ENCODE data around the gene TP53BP2. TPM values are rescaled to one million over a fixed set of nuclear protein-coding genes. Genes with fewer than 3 reads are reported as not detected.

Gene TP53BP2
- polyA plus RNA-seq, 1 experiment = 18.6 TPM

DNA sequence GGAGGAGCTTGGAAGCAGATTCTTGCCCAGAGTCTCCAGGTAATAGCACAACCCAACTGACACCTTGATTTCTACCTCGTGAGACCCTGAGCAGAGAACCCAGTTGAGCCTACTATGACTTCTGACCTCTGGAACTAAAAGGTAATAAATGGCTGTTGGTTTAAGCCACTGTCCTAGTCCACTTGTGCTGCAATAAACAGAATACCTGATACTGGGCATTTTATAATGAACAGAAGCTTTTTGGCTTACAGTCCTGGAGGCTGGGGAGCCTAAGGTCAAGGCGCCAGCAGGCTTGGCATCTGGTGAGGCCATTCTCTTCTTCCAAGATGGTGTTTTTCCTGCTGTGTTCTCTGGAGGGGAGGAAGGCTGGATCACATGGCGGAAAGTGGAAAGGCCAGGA, 39.9 kb upstream of the TP53BP2 start:
- no peak for DNase-seq (ENCODE audit: low read depth)
- Histone ChIP-seq H3K36me3 (ENCODE audit: control insufficient read depth, insufficient read depth, low read length) (no peaks in the 10 kb centered on the region), H3K4me3 (ENCODE audit: low read depth, low read length) (no peak overlapping the region), H3K27me3 (ENCODE audit: control insufficient read depth, insufficient read depth, low read length) (no peaks in the 10 kb centered on the region)
- ChIA-PET POLR2A (no interaction called here), CTCF (no interaction called here)
- TF ChIP-seq, protein P1, sequence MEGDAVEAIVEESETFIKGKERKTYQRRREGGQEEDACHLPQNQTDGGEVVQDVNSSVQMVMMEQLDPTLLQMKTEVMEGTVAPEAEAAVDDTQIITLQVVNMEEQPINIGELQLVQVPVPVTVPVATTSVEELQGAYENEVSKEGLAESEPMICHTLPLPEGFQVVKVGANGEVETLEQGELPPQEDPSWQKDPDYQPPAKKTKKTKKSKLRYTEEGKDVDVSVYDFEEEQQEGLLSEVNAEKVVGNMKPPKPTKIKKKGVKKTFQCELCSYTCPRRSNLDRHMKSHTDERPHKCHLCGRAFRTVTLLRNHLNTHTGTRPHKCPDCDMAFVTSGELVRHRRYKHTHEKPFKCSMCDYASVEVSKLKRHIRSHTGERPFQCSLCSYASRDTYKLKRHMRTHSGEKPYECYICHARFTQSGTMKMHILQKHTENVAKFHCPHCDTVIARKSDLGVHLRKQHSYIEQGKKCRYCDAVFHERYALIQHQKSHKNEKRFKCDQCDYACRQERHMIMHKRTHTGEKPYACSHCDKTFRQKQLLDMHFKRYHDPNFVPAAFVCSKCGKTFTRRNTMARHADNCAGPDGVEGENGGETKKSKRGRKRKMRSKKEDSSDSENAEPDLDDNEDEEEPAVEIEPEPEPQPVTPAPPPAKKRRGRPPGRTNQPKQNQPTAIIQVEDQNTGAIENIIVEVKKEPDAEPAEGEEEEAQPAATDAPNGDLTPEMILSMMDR (IDR thresholded peaks at IDR 0.05; ENCODE audit: insufficient read depth, low read depth, low read length) = no peak

DNA sequence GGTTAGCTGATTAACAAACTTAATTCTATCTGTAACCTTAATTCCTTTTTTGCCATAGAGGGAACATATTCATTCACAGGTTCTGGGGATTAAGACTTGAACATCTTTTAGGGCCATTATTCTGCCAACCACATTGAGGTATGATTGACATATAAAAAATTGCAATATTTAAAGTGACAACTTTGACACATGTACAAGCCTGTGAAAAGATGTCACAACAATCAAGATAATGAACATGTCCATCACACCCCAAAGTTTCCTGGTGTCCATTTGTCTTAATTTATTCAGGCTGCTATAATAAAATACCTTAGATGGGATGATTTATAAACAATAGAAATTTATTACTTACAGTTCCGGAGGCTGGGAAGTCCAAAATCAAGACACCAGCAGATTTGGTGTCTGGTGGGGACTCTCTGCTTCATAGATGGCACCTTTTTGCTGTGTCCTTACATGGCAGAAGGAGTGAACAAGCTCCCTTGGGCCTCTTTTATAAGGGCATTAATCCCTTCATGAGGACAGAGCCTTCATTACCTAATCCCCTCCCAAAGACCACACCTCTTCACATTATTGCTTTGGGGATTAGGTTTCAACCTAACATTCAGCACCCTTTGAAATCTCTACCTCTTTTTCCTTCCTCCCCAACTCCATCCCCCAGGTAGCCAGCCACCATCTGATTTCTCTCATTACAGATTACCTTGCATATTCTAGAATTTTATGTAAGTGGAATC, 33.0 kb upstream of the TP53BP2 start:
- CTCF ChIA-PET = no interaction called here
- DNase-seq (ENCODE audit: low read depth) = no peak
- TF ChIP-seq, protein P1 (IDR thresholded peaks at IDR 0.05; ENCODE audit: insufficient read depth, low read depth, low read length) = no peak
- POLR2A ChIA-PET = no interaction called here
- Histone ChIP-seq H3K4me3 (ENCODE audit: low read depth, low read length) (no peak overlapping the region), H3K27me3 (ENCODE audit: control insufficient read depth, insufficient read depth, low read length) (peaks cover 3% of the 10 kb centered on the region), H3K36me3 (ENCODE audit: control insufficient read depth, insufficient read depth, low read length) (no peaks in the 10 kb centered on the region)

DNA sequence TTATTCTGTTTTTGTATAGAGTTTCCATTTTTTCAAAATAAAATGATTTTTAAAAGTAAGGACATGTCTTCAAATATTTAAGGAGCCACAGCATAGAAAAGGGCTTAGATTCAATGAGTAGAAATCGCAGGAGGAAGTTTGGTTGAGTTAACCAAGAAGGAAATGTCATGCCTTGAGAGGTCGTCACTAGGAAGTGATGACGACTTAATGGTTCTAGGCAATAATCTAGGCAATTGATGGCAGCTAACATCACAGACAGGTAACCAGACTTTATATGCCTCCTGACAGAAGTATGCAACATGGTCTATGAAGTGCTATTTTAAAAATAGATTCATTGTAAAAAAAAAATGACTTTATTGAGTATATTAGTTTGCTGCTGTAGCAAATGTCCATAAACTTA, 32.1 kb upstream of the TP53BP2 start:
- TF ChIP-seq, protein P1 (IDR thresholded peaks at IDR 0.05; ENCODE audit: insufficient read depth, low read depth, low read length) = no peak
- POLR2A ChIA-PET = no interaction called here
- DNase-seq (ENCODE audit: low read depth) = no peak
- CTCF ChIA-PET = no interaction called here
- H3K36me3 ChIP-seq (ENCODE audit: control insufficient read depth, insufficient read depth, low read length) = no peaks in the 10 kb centered on the region
- H3K27me3 ChIP-seq (ENCODE audit: control insufficient read depth, insufficient read depth, low read length) = peaks cover 3% of the 10 kb centered on the region
- H3K4me3 ChIP-seq (ENCODE audit: low read depth, low read length) = no peak overlapping the region

DNA sequence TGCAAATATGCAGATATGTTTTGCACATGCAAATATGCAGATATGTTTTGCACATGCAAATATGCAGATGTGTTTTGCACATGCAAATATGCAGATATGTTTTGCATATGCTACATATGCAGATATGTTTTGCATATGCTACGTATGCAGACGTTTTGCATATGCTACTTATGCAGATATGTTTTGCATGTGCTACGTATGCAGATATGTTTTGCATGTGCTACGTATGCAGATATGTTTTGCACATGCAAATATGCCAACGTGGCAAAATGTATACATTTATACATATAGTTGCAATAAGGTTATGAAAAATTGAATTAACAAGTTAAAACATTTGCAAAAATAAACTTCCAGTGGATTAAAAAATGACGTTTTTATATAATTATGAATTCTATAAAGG, 30.8 kb upstream of the TP53BP2 start:
- no peak for DNase-seq (ENCODE audit: low read depth)
- Histone ChIP-seq H3K36me3 (ENCODE audit: control insufficient read depth, insufficient read depth, low read length) (no peaks in the 10 kb centered on the region), H3K4me3 (ENCODE audit: low read depth, low read length) (no peak overlapping the region), H3K27me3 (ENCODE audit: control insufficient read depth, insufficient read depth, low read length) (peaks cover 3% of the 10 kb centered on the region)
- ChIA-PET POLR2A (no interaction called here), CTCF (no interaction called here)
- TF ChIP-seq, protein P1 (IDR thresholded peaks at IDR 0.05; ENCODE audit: insufficient read depth, low read depth, low read length) = no peak

DNA sequence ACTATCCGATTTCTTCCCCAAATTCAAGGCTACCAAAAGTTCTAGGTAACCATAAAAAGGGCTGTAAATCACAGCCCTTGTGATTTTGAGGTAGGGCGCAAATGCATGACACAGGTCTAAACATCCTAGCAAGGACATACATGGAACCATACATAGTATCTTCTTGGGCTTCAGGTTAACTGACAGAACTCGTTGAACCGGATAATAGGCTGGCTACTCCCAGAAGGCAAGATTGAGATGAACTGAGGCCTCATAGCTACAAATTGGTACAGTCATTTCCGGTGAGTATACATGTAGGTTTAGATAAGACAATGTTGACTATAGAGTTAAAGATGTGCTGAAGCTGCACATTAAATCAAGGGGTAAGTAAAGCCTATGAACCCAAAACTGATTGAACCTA, 27.3 kb upstream of the TP53BP2 start:
- peaks cover 12% of the 10 kb centered on the region for H3K27me3 ChIP-seq (ENCODE audit: control insufficient read depth, insufficient read depth, low read length)
- H3K36me3 ChIP-seq (ENCODE audit: control insufficient read depth, insufficient read depth, low read length) = no peaks in the 10 kb centered on the region
- POLR2A ChIA-PET = no interaction called here
- CTCF ChIA-PET = no interaction called here
- DNase-seq (ENCODE audit: low read depth) = no peak
- H3K4me3 ChIP-seq (ENCODE audit: low read depth, low read length) = no peak overlapping the region
- TF ChIP-seq, protein P1 (IDR thresholded peaks at IDR 0.05; ENCODE audit: insufficient read depth, low read depth, low read length) = no peak
